Mesenchymal stem cell (in vitro differentiated cells and primary cell): ENCODE data around the gene RPUSD2.
"Not testable (repeated sequence)": the region's sequence is repeated elsewhere in the genome, so short reads cannot be mapped to it uniquely, and the experiment has no call there.

Source experiments
- DNase-seq: peaks from one replicate; pipeline ENCODE4 v3.0.0-alpha.2; 2013
- H2AFZ ChIP-seq: one replicate; pipeline ENCODE4 v1.6.1; 2013; ENCODE audit warnings: low read depth, mild to moderate bottlenecking, control low read depth, inconsistent platforms, low read length, moderate library complexity
- H2AK5ac ChIP-seq: 2 replicates; pipeline ENCODE4 v1.6.1; 2013; ENCODE audit warnings: low read length, moderate library complexity, mild to moderate bottlenecking, inconsistent platforms; ENCODE audit not compliant: severe bottlenecking
- H2BK120ac ChIP-seq: one replicate; pipeline ENCODE4 v1.6.1; 2013; ENCODE audit warnings: low read depth, mild to moderate bottlenecking, inconsistent platforms, low read length, moderate library complexity
- H2BK12ac ChIP-seq, 2 experiments: one replicate each; pipeline ENCODE4 v1.6.1; 2013; ENCODE audit warnings: inconsistent platforms in 2 of 2, low read length in 2 of 2, mild to moderate bottlenecking in 2 of 2, moderate library complexity in 2 of 2, control low read depth in 1 of 2
- H2BK15ac ChIP-seq: one replicate; pipeline ENCODE4 v1.6.1; 2013; ENCODE audit warnings: mild to moderate bottlenecking, low read depth, inconsistent platforms; ENCODE audit not compliant: poor library complexity, severe bottlenecking
- H2BK5ac ChIP-seq: 2 replicates; pipeline ENCODE4 v1.6.1; 2013; ENCODE audit warnings: low read depth, mild to moderate bottlenecking, low read length, control low read depth, inconsistent platforms; ENCODE audit not compliant: poor library complexity, severe bottlenecking
- H3K14ac ChIP-seq, 2 experiments: one replicate each; pipeline ENCODE4 v1.6.1; 2013; ENCODE audit warnings: inconsistent platforms in 2 of 2, low read length in 2 of 2, control low read depth in 1 of 2, mild to moderate bottlenecking in 1 of 2, moderate library complexity in 1 of 2
- H3K18ac ChIP-seq, 2 experiments: one replicate each; pipeline ENCODE4 v1.6.1; 2013; ENCODE audit warnings: inconsistent platforms in 2 of 2, low read length in 2 of 2, control low read depth in 1 of 2, low read depth in 1 of 2, mild to moderate bottlenecking in 1 of 2
- H3K23ac ChIP-seq, 2 experiments: one replicate each; pipeline ENCODE4 v1.6.1; 2013; ENCODE audit warnings: inconsistent platforms in 2 of 2, low read length in 2 of 2, mild to moderate bottlenecking in 2 of 2, moderate library complexity in 2 of 2, control low read depth in 1 of 2
- H3K27ac ChIP-seq: 2 replicates; pipeline ENCODE4 v1.5.1; 2013; ENCODE audit warnings: mild to moderate bottlenecking, moderate library complexity, low read length, control low read depth, inconsistent platforms; ENCODE audit not compliant: poor library complexity, severe bottlenecking
- H3K27me3 ChIP-seq, 2 experiments: 2 replicates each; pipeline versions ENCODE4 v1.6.1 to v1.7.0; 2013; ENCODE audit warnings: low read length in 2 of 2, mild to moderate bottlenecking in 2 of 2, moderate library complexity in 2 of 2, control low read depth in 1 of 2, inconsistent platforms in 1 of 2; ENCODE audit not compliant: control insufficient read depth in 1 of 2, insufficient read depth in 1 of 2
- H3K36me3 ChIP-seq, 2 experiments: 2 replicates each; pipeline versions ENCODE4 v1.6.1 to v1.7.0; 2013; ENCODE audit warnings: low read length in 2 of 2, control low read depth in 1 of 2, inconsistent platforms in 1 of 2, low read depth in 1 of 2, mild to moderate bottlenecking in 1 of 2; ENCODE audit not compliant: insufficient read depth in 2 of 2, control insufficient read depth in 1 of 2
- H3K4ac ChIP-seq, 2 experiments: one replicate each; pipeline ENCODE4 v1.6.1; 2013; ENCODE audit warnings: inconsistent platforms in 2 of 2, low read length in 2 of 2, mild to moderate bottlenecking in 2 of 2, moderate library complexity in 2 of 2, control low read depth in 1 of 2, low read depth in 1 of 2
- H3K4me1 ChIP-seq: 2 replicates; pipeline ENCODE4 v1.6.1; 2013; ENCODE audit warnings: low read depth, low read length, control low read depth; ENCODE audit not compliant: control insufficient read depth, insufficient read depth
- H3K4me2 ChIP-seq: 2 replicates; pipeline ENCODE4 v1.6.1; 2013; ENCODE audit warnings: low read length, mild to moderate bottlenecking, inconsistent platforms; ENCODE audit not compliant: poor library complexity, severe bottlenecking
- H3K4me3 ChIP-seq, 2 experiments: 2 replicates each; pipeline versions ENCODE4 v1.5.1 to v1.7.0; 2013; ENCODE audit warnings: low read length in 2 of 2, mild to moderate bottlenecking in 2 of 2, control low read depth in 1 of 2, low read depth in 1 of 2; ENCODE audit not compliant: insufficient read depth in 1 of 2
- H3K79me1 ChIP-seq: replicated peaks from 2 replicates; pipeline ENCODE4 v1.6.1; 2013; ENCODE audit warnings: mild to moderate bottlenecking, control low read depth, low read length, inconsistent platforms; ENCODE audit not compliant: poor library complexity, severe bottlenecking
- H3K9ac ChIP-seq: 2 replicates; pipeline ENCODE4 v1.7.0; 2013; ENCODE audit warnings: mild to moderate bottlenecking, low read length, moderate library complexity
- H3K9me3 ChIP-seq: 2 replicates; pipeline ENCODE4 v1.7.0; 2013; ENCODE audit warnings: mild to moderate bottlenecking, low read length; ENCODE audit not compliant: control insufficient read depth
- H4K8ac ChIP-seq: one replicate; pipeline ENCODE4 v1.6.1; 2013; ENCODE audit warnings: inconsistent platforms, mild to moderate bottlenecking, low read length, moderate library complexity
- H4K91ac ChIP-seq: one replicate; pipeline ENCODE4 v1.6.1; 2013; ENCODE audit warnings: mild to moderate bottlenecking, low read length, inconsistent platforms
- WGBS: methylation state at CpG from one replicate; pipeline ENCODE4 v1.1.7; 2013; ENCODE audit warnings: mixed read lengths; 5-methylcytosine and 5-hydroxymethylcytosine counted together

Gene RPUSD2

GRCh38 chr15:40565333-40566238 is 3.5 kb upstream of the RPUSD2 start:
- no peak overlapping the region for H2AFZ ChIP-seq
- H3K36me3 ChIP-seq, result peaks cover 3 to 11% of the 10 kb centered on the region in 2 experiments
- no peaks in the 10 kb centered on the region for H3K27me3 ChIP-seq
- H4K91ac ChIP-seq, result no peak overlapping the region
- H3K9me3 ChIP-seq, result no peaks in the 10 kb centered on the region
- H2BK15ac ChIP-seq, result no peak overlapping the region
- no peak overlapping the region for H3K4ac ChIP-seq
- no peak overlapping the region for H3K18ac ChIP-seq
- H3K23ac ChIP-seq, result no peak overlapping the region
- no peak overlapping the region for H2BK5ac ChIP-seq
- 70% methylated on average over 17 of the region's 20 CpGs for WGBS
- no peaks in the 10 kb centered on the region for H3K4me1 ChIP-seq
- DNase-seq, result no peak
- H3K4me3 ChIP-seq, result peak overlapping the region in 1 of 2 experiments; percentile 98
- H3K9ac ChIP-seq, result peak overlapping the region; percentile 96
- no peak overlapping the region for H2AK5ac ChIP-seq
- H2BK12ac ChIP-seq, result no peak overlapping the region
- H4K8ac ChIP-seq, result peak overlapping the region; percentile 60
- H2BK120ac ChIP-seq, result no peak overlapping the region
- H3K4me2 ChIP-seq, result peak overlapping the region; percentile 59
- no peak overlapping the region for H3K14ac ChIP-seq
- H3K79me1 ChIP-seq, result peaks cover 14% of the 10 kb centered on the region
- no peak overlapping the region for H3K27ac ChIP-seq

- no peaks in the 10 kb centered on the region for H3K4me1 ChIP-seq
- H2AFZ ChIP-seq, result no peak overlapping the region
- no peak overlapping the region for H2BK5ac ChIP-seq
- H3K18ac ChIP-seq, result no peak overlapping the region
- H3K27me3 ChIP-seq, result no peaks in the 10 kb centered on the region
- no peak overlapping the region for H2AK5ac ChIP-seq
- H3K9ac ChIP-seq, result no peak overlapping the region
- H3K4me2 ChIP-seq, result no peak overlapping the region
- peak; percentile 28 for DNase-seq
- no peak overlapping the region for H2BK15ac ChIP-seq
- no peak overlapping the region for H3K23ac ChIP-seq
- H4K8ac ChIP-seq, result no peak overlapping the region
- no peak overlapping the region for H3K4ac ChIP-seq
- no peak overlapping the region for H2BK120ac ChIP-seq
- no peak overlapping the region for H2BK12ac ChIP-seq
- H3K4me3 ChIP-seq, result no peak overlapping the region
- no peak overlapping the region for H3K14ac ChIP-seq
- H3K79me1 ChIP-seq, result peaks cover 20% of the 10 kb centered on the region
- no peaks in the 10 kb centered on the region for H3K9me3 ChIP-seq
- peaks cover 5 to 11% of the 10 kb centered on the region in 2 experiments for H3K36me3 ChIP-seq
- no peak overlapping the region for H3K27ac ChIP-seq
- WGBS, result 54% methylated on average over 6 of the region's 7 CpGs
- no peak overlapping the region for H4K91ac ChIP-seq
Observed at GRCh38 chr15:40567111-40567510, 2.0 kb upstream of the RPUSD2 start.

- H4K91ac ChIP-seq, result no peak overlapping the region
- no peak overlapping the region for H3K4ac ChIP-seq
- H3K23ac ChIP-seq, result no peak overlapping the region
- H3K36me3 ChIP-seq, result peaks cover 17 to 34% of the 10 kb centered on the region in 2 experiments
- H3K4me1 ChIP-seq, result no peaks in the 10 kb centered on the region
- peaks cover 18% of the 10 kb centered on the region for H3K79me1 ChIP-seq
- H3K27ac ChIP-seq, result no peak overlapping the region
- no peak overlapping the region for H2AK5ac ChIP-seq
- no peak overlapping the region for H3K9ac ChIP-seq
- no peak overlapping the region for H3K14ac ChIP-seq
- DNase-seq, result no peak
- no peaks in the 10 kb centered on the region for H3K9me3 ChIP-seq
- no peak overlapping the region for H2BK12ac ChIP-seq
- no peak overlapping the region for H2BK120ac ChIP-seq
- no peak overlapping the region for H3K4me3 ChIP-seq
- no peak overlapping the region for H3K4me2 ChIP-seq
- H2AFZ ChIP-seq, result no peak overlapping the region
- H2BK5ac ChIP-seq, result no peak overlapping the region
- no peaks in the 10 kb centered on the region for H3K27me3 ChIP-seq
- no peak overlapping the region for H2BK15ac ChIP-seq
- no peak overlapping the region for H3K18ac ChIP-seq
- no peak overlapping the region for H4K8ac ChIP-seq
Observed at GRCh38 chr15:40575113-40575512, 6.0 kb downstream of the RPUSD2 start.

- H4K8ac ChIP-seq, H2BK120ac ChIP-seq, H3K27me3 ChIP-seq, H2BK12ac ChIP-seq, H3K18ac ChIP-seq, H3K9ac ChIP-seq, H4K91ac ChIP-seq, H3K14ac ChIP-seq, H3K23ac ChIP-seq, H3K4me1 ChIP-seq, H3K79me1 ChIP-seq, H3K4me3 ChIP-seq, H3K4me2 ChIP-seq, H2BK5ac ChIP-seq, H2AFZ ChIP-seq, DNase-seq, H3K4ac ChIP-seq, H3K9me3 ChIP-seq, H2BK15ac ChIP-seq, H2AK5ac ChIP-seq, H3K27ac ChIP-seq: not testable (repeated sequence)
- H3K36me3 ChIP-seq, result peaks cover 13 to 29% of the 10 kb centered on the region in 2 experiments
- 95% methylated on average over 3 of the region's 5 CpGs for WGBS
Observed at GRCh38 chr15:40576914-40577313, 7.8 kb downstream of the RPUSD2 start.
